ENCODE results near the gene FAM120B.
A peak's percentile ranks its signal among the peaks of the same experiment; 100 is the strongest.

FAM120B gene

GRCh38 chr6:170273191-170273590 lies 33.4 kb upstream of the FAM120B start:
- H3K4me3 ChIP-seq (ENCODE audit: low read depth, low read length), result no peak overlapping the region
- no peak for DNase-seq (ENCODE audit: low read depth)
- no peak for TF ChIP-seq CTCF (conservative IDR thresholded peaks at IDR 0.05; ENCODE audit: low read depth, low read length)

GRCh38 chr6:170273681-170274080 lies 32.9 kb upstream of the FAM120B start:
- no peak overlapping the region for H3K4me3 ChIP-seq (ENCODE audit: low read depth, low read length)
- DNase-seq (ENCODE audit: low read depth), result no peak
- no peak for TF ChIP-seq CTCF (conservative IDR thresholded peaks at IDR 0.05; ENCODE audit: low read depth, low read length)

- TF ChIP-seq CTCF (conservative IDR thresholded peaks at IDR 0.05; ENCODE audit: low read depth, low read length), result no peak
- no peak overlapping the region for H3K4me3 ChIP-seq (ENCODE audit: low read depth, low read length)
- DNase-seq (ENCODE audit: low read depth), result no peak
Measured at GRCh38 chr6:170274713-170275560, 31.6 kb upstream of the FAM120B start.

- peak; percentile 66 for DNase-seq (ENCODE audit: low read depth)
- TF ChIP-seq CTCF (conservative IDR thresholded peaks at IDR 0.05; ENCODE audit: low read depth, low read length), result no peak
- no peak overlapping the region for H3K4me3 ChIP-seq (ENCODE audit: low read depth, low read length)
Measured at GRCh38 chr6:170276369-170277057, 30.0 kb upstream of the FAM120B start.

GRCh38 chr6:170277893-170278742 lies 28.4 kb upstream of the FAM120B start:
- no peak for TF ChIP-seq CTCF (conservative IDR thresholded peaks at IDR 0.05; ENCODE audit: low read depth, low read length)
- no peak for DNase-seq (ENCODE audit: low read depth)
- no peak overlapping the region for H3K4me3 ChIP-seq (ENCODE audit: low read depth, low read length)

- H3K4me3 ChIP-seq (ENCODE audit: low read depth, low read length), result no peak overlapping the region
- DNase-seq (ENCODE audit: low read depth), result no peak
- TF ChIP-seq CTCF (conservative IDR thresholded peaks at IDR 0.05; ENCODE audit: low read depth, low read length), result no peak
Measured at GRCh38 chr6:170278743-170279094, 27.8 kb upstream of the FAM120B start.
